Upper lobe of left lung (tissue), 6 donors: Measurements from ENCODE around the gene MRPL14. TPM values are rescaled to one million over a fixed set of nuclear protein-coding genes. Genes with fewer than 3 reads are reported as not detected.

Experiments
- ATAC-seq, 2 donors: fragments of 200-7000 bp; cut with Tn5 transposase; one replicate each; pipeline ENCODE4 v1.9.1; 2022; ENCODE audit warnings: mild to moderate bottlenecking in 2 of 2, moderate library complexity in 2 of 2; ENCODE audit not compliant: low FRiP score in 2 of 2
- DNase-seq, 2 donors: peaks; one replicate each; pipeline ENCODE4 v3.0.0-alpha.2; 2019 to 2020
- H3K27ac ChIP-seq, 4 donors: fragments of 200-600 bp; sonication (generic); one replicate each; pipeline ENCODE4 v1.5.1; 2016 to 2019
- H3K27me3 ChIP-seq, 4 donors: fragments of 200-600 bp; sonication (generic); one replicate each; pipeline ENCODE4 v1.5.1; 2017 to 2019
- H3K36me3 ChIP-seq, 4 donors: fragments of 200-600 bp; sonication (generic); one replicate each; pipeline ENCODE4 v1.5.1; 2016 to 2019
- H3K4me1 ChIP-seq, 4 donors: fragments of 200-600 bp; sonication (generic); one replicate each; pipeline ENCODE4 v1.5.1; 2018 to 2019
- H3K4me3 ChIP-seq, 4 donors: fragments of 200-600 bp; sonication (generic); one replicate each; pipeline ENCODE4 v1.5.1; 2017 to 2019; ENCODE audit warnings: mild to moderate bottlenecking in 2 of 4, moderate library complexity in 1 of 4
- H3K9me3 ChIP-seq, 4 donors: fragments of 200-600 bp; sonication (generic); one replicate each; pipeline ENCODE4 v1.5.1; 2018 to 2019
- CTCF ChIP-seq, 6 experiments: fragments of 450-650 bp in 4 of 6; fragments of 200-600 bp in 2 of 6; sonication (generic) in 2 of 6; IDR thresholded peaks; one replicate each; pipeline ENCODE4 v1.5.1; 2016 to 2019; ENCODE audit warnings: antibody characterized with exemption in 6 of 6
- EP300 ChIP-seq, 4 donors: sonication (generic); formaldehyde crosslinking; IDR thresholded peaks; one replicate each; pipeline ENCODE4 v1.5.1; 2017; ENCODE audit warnings: antibody characterized with exemption in 4 of 4, control low read depth in 2 of 4
- POLR2A ChIP-seq, 4 donors: fragments of 450-650 bp; IDR thresholded peaks; one replicate each; pipeline ENCODE4 v1.5.1; 2016 to 2017; ENCODE audit warnings: antibody characterized with exemption in 4 of 4, mild to moderate bottlenecking in 2 of 4
- POLR2AphosphoS5 ChIP-seq, 2 donors: sonication (generic); formaldehyde crosslinking; IDR thresholded peaks; one replicate each; pipeline ENCODE4 v1.5.1; 2017; ENCODE audit warnings: antibody characterized with exemption in 2 of 2
- WGBS, 2 donors: methylation state at CpG; one replicate each; pipeline ENCODE4 v1.1.5; 2017 to 2018; 5-methylcytosine and 5-hydroxymethylcytosine counted together
- total RNA-seq, 6 donors: library from RNA; depleted of rRNA in 4 of 6; stranded (reverse); fragments of >200 nt in 4 of 6; gene quantifications; one replicate each; pipeline versions ENCODE4 v1.1.0 to v1.2.1, GENCODE V29; 2016 to 2021
- donor health status: DM: no; HTN: no; CAD: no; lungs with moderate emphysema.
- donor health status: DM: no; HTN: yes; CAD: no; lungs with severe emphysema.

Gene MRPL14
- total RNA-seq, 6 donors from 2014 or later, result 89.1 to 164 (median 97.7) TPM

- H3K36me3 ChIP-seq, result no peaks in the 10 kb centered on the region
- H3K4me1 ChIP-seq, result peaks cover 23 to 38% (median 30%) of the 10 kb centered on the region in 4 donors
- peaks cover 0 to 13% (median 3%) of the 10 kb centered on the region in 4 donors for H3K27me3 ChIP-seq
- TF ChIP-seq POLR2A (IDR thresholded peaks at IDR 0.05) (no peak), CTCF (IDR thresholded peaks at IDR 0.05) (peak; percentile 84 to 93 (median 87)), EP300 (IDR thresholded peaks at IDR 0.05) (no peak), POLR2AphosphoS5 (IDR thresholded peaks at IDR 0.05) (peak in 1 of 2 donors; percentile 47)
- H3K27ac ChIP-seq, result no peak overlapping the region
- 0 to 2% methylated on average over 6 to 13 of the region's 13 CpGs for WGBS, 2 donors
- H3K4me3 ChIP-seq, result no peak overlapping the region
- ATAC-seq, result peak; percentile 77
- peak; percentile 75 to 78 for DNase-seq
- no peaks in the 10 kb centered on the region for H3K9me3 ChIP-seq
Observed at GRCh38 chr6:44074439-44074812, 52.8 kb downstream of the MRPL14 start.

- TF ChIP-seq POLR2AphosphoS5 (IDR thresholded peaks at IDR 0.05) (no peak), CTCF (IDR thresholded peaks at IDR 0.05) (peak in 2 of 6 experiments; percentile 6 to 12)
- DNase-seq, result no peak
- H3K4me3 ChIP-seq, result peak overlapping the region; percentile 22 to 62 (median 52)
- H3K4me1 ChIP-seq, result peaks cover 23 to 33% (median 28%) of the 10 kb centered on the region in 4 donors
- H3K36me3 ChIP-seq, result no peaks in the 10 kb centered on the region
- H3K9me3 ChIP-seq, result no peaks in the 10 kb centered on the region
- peaks cover 0 to 13% (median 3%) of the 10 kb centered on the region in 4 donors for H3K27me3 ChIP-seq
- peak overlapping the region in 2 of 4 donors; percentile 50 to 73 for H3K27ac ChIP-seq
- peak in 1 of 2 donors; percentile 22 for ATAC-seq
- 17 to 21% methylated on average over 20 to 23 of the region's 25 CpGs for WGBS, 2 donors
Observed at GRCh38 chr6:44073612-44074438, 53.4 kb downstream of the MRPL14 start.

- 4 to 12% methylated on average over 12 to 30 of the region's 55 CpGs for WGBS, 2 donors
- Histone ChIP-seq H3K4me3 (peak overlapping the region; percentile 28 to 62 (median 52)), H3K4me1 (peaks cover 23 to 33% (median 28%) of the 10 kb centered on the region in 4 donors), H3K9me3 (no peaks in the 10 kb centered on the region), H3K36me3 (no peaks in the 10 kb centered on the region), H3K27ac (peak overlapping the region in 2 of 4 donors; percentile 50 to 73), H3K27me3 (peaks cover 0 to 13% (median 0%) of the 10 kb centered on the region in 4 donors)
- DNase-seq, result peak; percentile 68 to 95
- TF ChIP-seq POLR2AphosphoS5 (IDR thresholded peaks at IDR 0.05), result peak; percentile 7 to 22
- TF ChIP-seq EP300 (IDR thresholded peaks at IDR 0.05), result no peak
- TF ChIP-seq CTCF (IDR thresholded peaks at IDR 0.05), result peak in 2 of 6 experiments; percentile 5
- peak in 2 of 4 donors; percentile 10 to 61 for TF ChIP-seq POLR2A (IDR thresholded peaks at IDR 0.05)
- peak; percentile 11 to 80 for ATAC-seq
Observed at GRCh38 chr6:44072959-44073611, 54.2 kb downstream of the MRPL14 start.

GRCh38 chr6:44072452-44072958 lies 54.7 kb downstream of the MRPL14 start:
- ATAC-seq (peak in 1 of 2 donors; percentile 21), DNase-seq (no peak)
- WGBS, 2 donors, result 85% methylated on average over 4 of the region's 4 CpGs; no CpG with 5 or more reads in 1 of the 2 donors
- no peak for TF ChIP-seq CTCF (IDR thresholded peaks at IDR 0.05)
- no peak for TF ChIP-seq POLR2AphosphoS5 (IDR thresholded peaks at IDR 0.05)
- TF ChIP-seq EP300 (IDR thresholded peaks at IDR 0.05), result no peak
- no peak for TF ChIP-seq POLR2A (IDR thresholded peaks at IDR 0.05)
- Histone ChIP-seq H3K36me3 (no peaks in the 10 kb centered on the region), H3K27me3 (peaks cover 0 to 13% (median 0%) of the 10 kb centered on the region in 4 donors), H3K4me3 (peak overlapping the region in 3 of 4 donors; percentile 45 to 62 (median 58)), H3K4me1 (peaks cover 23 to 33% (median 28%) of the 10 kb centered on the region in 4 donors), H3K27ac (peak overlapping the region in 2 of 4 donors; percentile 50 to 63), H3K9me3 (no peaks in the 10 kb centered on the region)
